PC-3 (cell line): ENCODE data around the gene GPSM3. TPM values are rescaled to one million over a fixed set of nuclear protein-coding genes. Genes with fewer than 3 reads are reported as not detected.

Source experiments
- ATAC-seq: fragments of 200-7000 bp; cut with Tn5 transposase; 2 replicates; pipeline ENCODE4 v1.9.1; 2020; ENCODE audit warnings: mild to moderate bottlenecking, moderate library complexity
- BruUV-seq: library from RNA; stranded (reverse); fragments of 400-500 nt; replicated peaks from 2 replicates; lab custom pipeline; 2021; lab: Mats Ljungman, UMichigan
- CTCF ChIA-PET: fragments of 300-600 bp; sonication (Branson Sonifier 250); formaldehyde crosslinking; loops from one replicate; lab custom pipeline; 2022; ENCODE audit warnings: antibody characterized with exemption; lab: Charles Lee
- POLR2A ChIA-PET: fragments of 300-600 bp; sonication (Branson Sonifier 250); formaldehyde crosslinking; loops from one replicate; lab custom pipeline; 2022; ENCODE audit warnings: antibody characterized with exemption; ENCODE audit not compliant: unreplicated experiment; lab: Charles Lee
- DNase-seq: peaks from one replicate; pipeline ENCODE4 v3.0.0-alpha.2; 2015
- H2AFZ ChIP-seq: fragments of 300-600 bp; sonication (generic); 2 replicates; pipeline ENCODE4 v1.6.0; 2016; ENCODE audit warnings: antibody characterized with exemption, low read length
- H3F3A ChIP-seq: fragments of 300-600 bp; sonication (generic); one replicate; pipeline ENCODE4 v1.6.0; 2017; ENCODE audit warnings: antibody characterized with exemption, low read length, control low read depth, mild to moderate bottlenecking; ENCODE audit not compliant: unreplicated experiment
- H3K27ac ChIP-seq: fragments of 300-600 bp; sonication (generic); 2 replicates; pipeline ENCODE4 v1.5.1; 2016; ENCODE audit warnings: mild to moderate bottlenecking, low read length
- H3K27me3 ChIP-seq: fragments of 300-600 bp; sonication (generic); 2 replicates; pipeline ENCODE4 v1.6.1; 2016; ENCODE audit warnings: low read length, mixed read lengths
- H3K36me3 ChIP-seq: fragments of 300-600 bp; sonication (generic); 2 replicates; pipeline ENCODE4 v1.6.1; 2016; ENCODE audit warnings: low read depth, mixed run types, low read length, mixed read lengths
- H3K4me1 ChIP-seq: fragments of 300-600 bp; sonication (generic); 2 replicates; pipeline ENCODE4 v1.5.1; 2016; ENCODE audit warnings: low read length; ENCODE audit not compliant: insufficient read depth
- H3K4me2 ChIP-seq: fragments of 300-600 bp; sonication (generic); 2 replicates; pipeline ENCODE4 v1.6.0; 2016; ENCODE audit warnings: low read length
- H3K4me3 ChIP-seq: fragments of 300-600 bp; sonication (generic); 2 replicates; pipeline ENCODE4 v1.5.1; 2016; ENCODE audit warnings: mild to moderate bottlenecking, low read length, mixed read lengths
- H3K79me2 ChIP-seq: fragments of 300-600 bp; sonication (generic); 2 replicates; pipeline ENCODE4 v1.6.1; 2017; ENCODE audit warnings: low read length, mixed read lengths
- H3K9ac ChIP-seq: fragments of 300-600 bp; sonication (generic); 2 replicates; pipeline ENCODE4 v1.6.0; 2016; ENCODE audit warnings: mild to moderate bottlenecking, low read length
- H3K9me2 ChIP-seq: fragments of 300-600 bp; sonication (generic); replicated peaks from 2 replicates; pipeline ENCODE4 v1.6.1; 2016; ENCODE audit warnings: mixed run types, low read length, mixed read lengths
- H3K9me3 ChIP-seq: fragments of 300-600 bp; sonication (generic); 2 replicates; pipeline ENCODE4 v1.6.1; 2016; ENCODE audit warnings: low read length, mixed read lengths
- H4K20me1 ChIP-seq: fragments of 300-600 bp; sonication (generic); 2 replicates; pipeline ENCODE4 v1.6.1; 2016; ENCODE audit warnings: low read length, mixed read lengths
- CTCF ChIP-seq: fragments of 300-600 bp; sonication (generic); conservative IDR thresholded peaks from 2 replicates; pipeline ENCODE4 v1.5.1; 2017; ENCODE audit warnings: antibody characterized with exemption, low read depth, mild to moderate bottlenecking, low read length
- EZH2 ChIP-seq: fragments of 300-600 bp; sonication (generic); IDR thresholded peaks from one replicate; pipeline ENCODE4 v1.6.1; 2017; ENCODE audit warnings: antibody characterized with exemption, mild to moderate bottlenecking, low read length; ENCODE audit not compliant: unreplicated experiment
- EZH2phosphoT487 ChIP-seq: fragments of 300-600 bp; sonication (generic); IDR thresholded peaks from 2 replicates; pipeline ENCODE4 v1.6.1; 2018; ENCODE audit warnings: mild to moderate bottlenecking, antibody characterized with exemption, low read length, borderline replicate concordance
- intact Hi-C: fragments of 100-400 bp; cut with micrococcal nuclease; formaldehyde crosslinking; loops from 2 replicates; pipeline ENCODE4 v1.9.0; 2023
- total RNA-seq: library from RNA; depleted of rRNA; stranded (reverse); fragments of >200 nt; gene quantifications from 2 replicates; pipeline ENCODE4 v1.2.3, GENCODE V29; 2014

Gene GPSM3
- total RNA-seq, 1 experiment from 2014 or later: 5.0 TPM

- ATAC-seq: no peak
- Histone ChIP-seq H3K4me3 (no peak overlapping the region), H4K20me1 (no peaks in the 10 kb centered on the region), H3K9me3 (no peaks in the 10 kb centered on the region), H3K79me2 (peaks cover 18% of the 10 kb centered on the region), H3K27ac (no peak overlapping the region), H3K9ac (no peak overlapping the region), H3K9me2 (no peaks in the 10 kb centered on the region), H2AFZ (no peak overlapping the region), H3K4me1 (peaks cover 33% of the 10 kb centered on the region), H3K27me3 (no peaks in the 10 kb centered on the region), H3K36me3 (no peaks in the 10 kb centered on the region), H3K4me2 (no peak overlapping the region), H3F3A (no peaks in the 10 kb centered on the region)
- intact Hi-C loops: no loop called here
- DNase-seq: no peak
- TF ChIP-seq CTCF (no peak), EZH2 (no peak), EZH2phosphoT487 (no peak)
- BruUV-seq: no TSS peak
- CTCF ChIA-PET: no interaction called here
- POLR2A ChIA-PET: no interaction called here
These were observed 1.3 kb downstream of the GPSM3 start for GRCh38 chr6:32190911-32191677.

DNA sequence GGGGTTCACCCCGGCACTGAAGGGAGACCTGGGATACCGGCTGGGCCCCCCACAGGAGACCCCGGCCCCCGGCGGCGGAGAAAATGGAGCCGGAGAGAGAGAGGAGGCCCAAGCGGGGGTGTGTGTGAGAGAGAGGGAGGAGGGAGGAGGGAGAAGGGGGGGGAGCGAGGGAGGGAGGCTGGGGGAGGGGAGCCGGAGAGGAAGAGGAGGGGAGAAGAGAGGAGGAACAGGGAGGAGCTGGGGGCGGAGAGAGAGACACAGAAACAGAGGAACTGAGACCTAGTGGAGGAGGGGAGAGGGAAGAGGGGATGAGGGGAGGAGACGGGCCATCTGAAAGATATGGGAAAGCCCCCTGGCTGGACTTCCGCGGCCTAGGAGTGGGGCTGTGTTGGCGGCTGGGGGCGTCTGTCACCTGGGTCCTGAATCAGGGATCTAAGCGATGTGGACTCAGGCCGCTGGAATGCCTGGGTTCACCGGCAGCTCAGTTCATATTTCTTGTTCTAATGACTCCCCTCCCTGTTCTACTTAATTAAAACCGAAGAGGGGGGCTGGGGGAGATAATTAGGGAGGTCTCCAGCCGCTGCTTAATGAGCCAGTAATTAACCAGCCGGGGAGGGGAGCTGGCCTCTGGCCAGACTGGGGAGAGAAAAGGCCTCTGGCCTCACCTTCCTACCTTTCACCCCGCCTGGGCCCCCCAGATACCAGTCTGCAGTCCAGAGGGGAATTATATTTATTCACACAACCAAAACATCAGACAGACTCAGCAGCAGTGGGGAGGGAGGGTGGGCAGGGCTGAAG lies 2.2 kb downstream of the GPSM3 start, which contains the start of gene PBX2:
Gene PBX2, minus strand, starts transcription at position 149 of the 798 bp plus-strand sequence. CDS start 287 bp downstream, outside the sequence.
- Histone ChIP-seq H3K4me1 (peaks cover 33% of the 10 kb centered on the region), H3K9ac (peak within 1 kb of the TSS; percentile 78), H3K4me2 (peak within 1 kb of the TSS; percentile 81), H3K36me3 (no peaks in the 10 kb centered on the region), H3K79me2 (peaks cover 18% of the 10 kb centered on the region), H4K20me1 (no peaks in the 10 kb centered on the region), H3K9me2 (no peaks in the 10 kb centered on the region), H3K9me3 (no peaks in the 10 kb centered on the region), H3F3A (no peaks in the 10 kb centered on the region), H2AFZ (peak within 1 kb of the TSS; percentile 89), H3K27me3 (no peaks in the 10 kb centered on the region), H3K27ac (peak within 1 kb of the TSS; percentile 44; the same call in 1 of the 2 replicates), H3K4me3 (peak within 1 kb of the TSS; percentile 84)
- peak; percentile 74 for ATAC-seq
- peak; percentile 74 for DNase-seq
- POLR2A ChIA-PET: interaction anchor here (0.6 to 0.7 kb wide), 2 partner anchors 14 to 648 kb away, joined by 3 read pairs; partner anchors contain the start of gene DDX39B
- BruUV-seq: TSS peak; percentile 98
- CTCF ChIA-PET: interaction anchor here (0.6 kb wide), 2 partner anchors 54 to 417 kb away, joined by 3 to 4 read pairs; no protein-coding TSS in a partner anchor
- TF ChIP-seq EZH2 (no peak), CTCF (no peak), EZH2phosphoT487 (no peak)
- intact Hi-C loops: no loop called here
